ENCODE measurements around the gene ANO1.

GRCh38 chr11:70169632-70170031 is 91.5 kb downstream of the ANO1 start:
- TF ChIP-seq CTCF (IDR thresholded peaks at IDR 0.05), result no peak
- TF ChIP-seq POLR2AphosphoS5 (IDR thresholded peaks at IDR 0.05), result no peak
